ENCODE results near the gene RAMACL. TPM values are rescaled to one million over a fixed set of nuclear protein-coding genes. Genes with fewer than 3 reads are reported as not detected.
"Not testable (repeated sequence)": the region's sequence is repeated elsewhere in the genome, so short reads cannot be mapped to it uniquely, and the experiment has no call there.

The RAMACL gene
- total RNA-seq, 1 experiment from 2014 or later, result not detected

GRCh38 chr6:166552600-166552999 is 33.9 kb downstream of the RAMACL start:
- no peak for DNase-seq
- H3K4me3 ChIP-seq (ENCODE audit: insufficient read depth, low read depth, low read length), result no peak overlapping the region
- no peaks in the 10 kb centered on the region for H3K36me3 ChIP-seq (replicated peaks; ENCODE audit: control insufficient read depth, insufficient read depth, low read length)
- H3K27me3 ChIP-seq (ENCODE audit: control insufficient read depth, insufficient read depth, low read length), result no peaks in the 10 kb centered on the region

DNA sequence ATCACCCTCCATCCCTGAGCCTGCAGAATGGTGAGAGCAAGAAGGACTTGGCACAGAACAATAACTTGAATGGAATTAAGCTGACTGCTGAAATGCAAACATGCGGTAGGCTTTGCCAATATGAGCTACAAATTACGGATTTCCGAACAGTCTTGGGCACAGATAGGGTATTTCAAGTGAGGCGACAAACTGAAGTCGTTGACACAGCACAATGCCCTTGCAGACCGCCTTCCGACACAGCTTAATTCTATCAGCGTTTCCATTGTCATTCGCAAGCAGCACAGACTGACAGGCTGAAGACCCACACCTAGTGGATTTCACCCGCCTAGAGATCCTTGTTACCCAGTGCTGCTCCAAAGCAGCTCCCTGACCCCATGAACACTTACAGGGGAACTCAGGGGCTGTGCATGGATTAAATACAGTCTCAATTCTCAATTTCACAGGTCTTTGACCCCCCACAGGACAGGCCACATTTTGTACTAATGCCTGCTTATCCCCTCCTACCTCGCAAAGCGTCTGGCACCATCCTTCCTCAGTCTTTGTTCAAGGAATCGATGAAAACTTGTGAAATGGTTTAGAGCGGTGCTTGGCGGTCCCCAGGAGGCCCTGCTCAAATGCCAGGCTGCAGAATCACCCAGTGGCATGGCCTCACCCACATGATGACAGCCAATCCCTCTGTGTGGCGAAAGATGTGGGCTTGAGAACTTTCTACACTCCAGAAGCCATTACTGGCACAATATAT is 34.6 kb downstream of the RAMACL start:
- peak; percentile 77 for DNase-seq
- Histone ChIP-seq H3K27me3 (ENCODE audit: control insufficient read depth, insufficient read depth, low read length) (no peaks in the 10 kb centered on the region), H3K36me3 (replicated peaks; ENCODE audit: control insufficient read depth, insufficient read depth, low read length) (no peaks in the 10 kb centered on the region), H3K4me3 (ENCODE audit: insufficient read depth, low read depth, low read length) (no peak overlapping the region)

DNA sequence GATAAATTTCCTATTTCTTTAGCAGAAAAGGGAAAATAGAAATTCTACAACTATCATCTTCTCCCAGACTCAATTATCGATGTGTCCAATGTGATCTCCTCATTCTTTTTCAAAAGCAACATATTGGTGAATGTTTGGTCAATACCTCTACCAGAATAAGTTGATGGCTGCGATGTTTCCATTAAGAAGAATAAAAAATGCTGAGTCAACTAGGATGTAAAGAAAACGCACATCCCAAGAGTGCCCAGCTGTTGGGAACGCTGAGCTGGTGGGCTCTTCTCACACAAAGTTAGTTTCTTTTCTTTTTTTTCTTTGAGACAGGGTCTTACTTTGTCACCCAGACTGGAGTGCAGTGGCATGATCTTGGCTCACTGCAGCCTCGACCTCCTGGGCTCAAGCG is 39.8 kb downstream of the RAMACL start:
- no peaks in the 10 kb centered on the region for H3K27me3 ChIP-seq (ENCODE audit: control insufficient read depth, insufficient read depth, low read length)
- H3K4me3 ChIP-seq (ENCODE audit: insufficient read depth, low read depth, low read length), result no peak overlapping the region
- H3K36me3 ChIP-seq (replicated peaks; ENCODE audit: control insufficient read depth, insufficient read depth, low read length), result no peaks in the 10 kb centered on the region
- DNase-seq, result no peak

- no peaks in the 10 kb centered on the region for H3K36me3 ChIP-seq (replicated peaks; ENCODE audit: control insufficient read depth, insufficient read depth, low read length)
- H3K27me3 ChIP-seq (ENCODE audit: control insufficient read depth, insufficient read depth, low read length), result no peaks in the 10 kb centered on the region
- DNase-seq, result no peak
- no peak overlapping the region for H3K4me3 ChIP-seq (ENCODE audit: insufficient read depth, low read depth, low read length)
Observed at GRCh38 chr6:166545156-166546034, 41.1 kb downstream of the RAMACL start.

- H3K36me3 ChIP-seq (replicated peaks; ENCODE audit: control insufficient read depth, insufficient read depth, low read length), result no peaks in the 10 kb centered on the region
- H3K27me3 ChIP-seq (ENCODE audit: control insufficient read depth, insufficient read depth, low read length), result no peaks in the 10 kb centered on the region
- no peak overlapping the region for H3K4me3 ChIP-seq (ENCODE audit: insufficient read depth, low read depth, low read length)
- no peak for DNase-seq
Observed at GRCh38 chr6:166544296-166544605, 42.2 kb downstream of the RAMACL start.

- no peak for DNase-seq
- Histone ChIP-seq H3K27me3 (ENCODE audit: control insufficient read depth, insufficient read depth, low read length) (no peaks in the 10 kb centered on the region), H3K36me3 (replicated peaks; ENCODE audit: control insufficient read depth, insufficient read depth, low read length) (no peaks in the 10 kb centered on the region), H3K4me3 (ENCODE audit: insufficient read depth, low read depth, low read length) (no peak overlapping the region)
Observed at GRCh38 chr6:166543603-166544295, 42.7 kb downstream of the RAMACL start.

DNA sequence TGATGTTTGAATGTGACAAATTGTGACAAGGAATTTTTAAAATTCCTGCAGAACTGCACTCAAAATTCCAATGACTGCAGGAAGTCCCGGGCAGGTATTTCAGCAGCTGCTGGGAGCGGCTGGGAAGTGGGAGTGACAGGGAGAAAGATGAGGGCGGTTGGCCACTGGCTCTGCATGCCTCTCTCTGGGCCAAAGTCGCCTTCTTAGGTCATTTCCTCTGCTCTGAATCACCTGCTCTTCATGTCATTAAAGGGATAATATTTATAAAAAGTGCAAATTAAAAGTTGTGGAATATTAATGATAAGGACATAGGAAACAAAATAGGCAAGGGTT is 43.9 kb downstream of the RAMACL start:
- Histone ChIP-seq H3K27me3 (ENCODE audit: control insufficient read depth, insufficient read depth, low read length) (no peaks in the 10 kb centered on the region), H3K4me3 (ENCODE audit: insufficient read depth, low read depth, low read length) (no peak overlapping the region), H3K36me3 (replicated peaks; ENCODE audit: control insufficient read depth, insufficient read depth, low read length) (no peaks in the 10 kb centered on the region)
- peak; percentile 81 for DNase-seq

GRCh38 chr6:166541876-166542579 is 44.5 kb downstream of the RAMACL start:
- DNase-seq, result no peak
- Histone ChIP-seq H3K4me3 (ENCODE audit: insufficient read depth, low read depth, low read length) (no peak overlapping the region), H3K27me3 (ENCODE audit: control insufficient read depth, insufficient read depth, low read length) (no peaks in the 10 kb centered on the region), H3K36me3 (replicated peaks; ENCODE audit: control insufficient read depth, insufficient read depth, low read length) (no peaks in the 10 kb centered on the region)

DNA sequence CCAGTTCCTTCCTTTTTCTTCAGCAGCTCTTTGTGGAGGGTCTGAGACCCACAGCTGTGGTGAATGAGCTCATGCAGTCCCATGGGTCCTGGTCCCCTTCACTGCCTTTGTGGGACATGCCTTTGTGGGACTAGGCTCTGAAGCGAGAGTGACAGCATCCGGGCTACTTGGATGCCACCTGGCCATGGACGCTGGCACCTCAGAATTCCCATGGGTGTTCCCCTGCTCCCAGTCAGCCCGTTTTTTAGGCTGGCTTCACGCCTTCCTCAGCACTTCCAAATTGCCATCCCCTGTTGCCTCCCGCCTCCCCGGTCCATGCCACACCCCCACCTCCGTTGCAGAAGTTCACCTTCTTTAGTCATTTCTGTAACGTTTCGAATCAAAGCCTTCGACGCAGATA is 45.1 kb downstream of the RAMACL start:
- no peaks in the 10 kb centered on the region for H3K36me3 ChIP-seq (replicated peaks; ENCODE audit: control insufficient read depth, insufficient read depth, low read length)
- H3K4me3 ChIP-seq (ENCODE audit: insufficient read depth, low read depth, low read length), result no peak overlapping the region
- H3K27me3 ChIP-seq (ENCODE audit: control insufficient read depth, insufficient read depth, low read length), result no peaks in the 10 kb centered on the region
- DNase-seq, result no peak

- Histone ChIP-seq H3K27me3 (ENCODE audit: control insufficient read depth, insufficient read depth, low read length) (no peaks in the 10 kb centered on the region), H3K36me3 (replicated peaks; ENCODE audit: control insufficient read depth, insufficient read depth, low read length) (no peaks in the 10 kb centered on the region; the same call in 1 of the 2 replicates), H3K4me3 (ENCODE audit: insufficient read depth, low read depth, low read length) (no peak overlapping the region)
- no peak for DNase-seq
Observed at GRCh38 chr6:166540631-166541331, 45.7 kb downstream of the RAMACL start.

DNA sequence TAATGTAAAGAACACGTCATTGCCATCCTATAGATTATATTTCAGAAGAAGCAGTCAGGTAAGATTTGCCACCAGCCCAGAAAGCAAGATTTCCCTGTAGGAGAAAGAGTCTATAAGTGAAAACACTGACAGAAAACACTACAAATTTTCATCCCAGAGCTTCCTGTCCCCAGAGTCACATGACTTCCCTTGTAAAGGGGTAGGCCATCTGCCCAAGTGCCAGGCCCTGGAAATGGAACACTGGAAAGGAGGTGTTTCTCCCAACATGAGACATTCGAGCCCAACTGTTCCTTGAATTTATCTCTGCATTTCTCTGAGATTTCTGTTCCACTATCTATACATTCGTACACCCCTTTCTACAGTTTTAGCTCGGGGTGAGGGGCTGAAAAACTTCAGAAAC is 46.9 kb downstream of the RAMACL start:
- DNase-seq, result no peak
- no peak overlapping the region for H3K4me3 ChIP-seq (ENCODE audit: insufficient read depth, low read depth, low read length)
- no peaks in the 10 kb centered on the region; the same call in none of the 2 replicates for H3K36me3 ChIP-seq (replicated peaks; ENCODE audit: control insufficient read depth, insufficient read depth, low read length)
- H3K27me3 ChIP-seq (ENCODE audit: control insufficient read depth, insufficient read depth, low read length), result no peaks in the 10 kb centered on the region

GRCh38 chr6:166539011-166539385 is 47.5 kb downstream of the RAMACL start:
- not testable (repeated sequence) for H3K4me3 ChIP-seq (ENCODE audit: insufficient read depth, low read depth, low read length); H3K27me3 ChIP-seq (ENCODE audit: control insufficient read depth, insufficient read depth, low read length); DNase-seq; H3K36me3 ChIP-seq (replicated peaks; ENCODE audit: control insufficient read depth, insufficient read depth, low read length)

GRCh38 chr6:166538297-166539010 is 48.0 kb downstream of the RAMACL start:
- Histone ChIP-seq H3K36me3 (replicated peaks; ENCODE audit: control insufficient read depth, insufficient read depth, low read length) (no peaks in the 10 kb centered on the region; the same call in none of the 2 replicates), H3K4me3 (ENCODE audit: insufficient read depth, low read depth, low read length) (no peak overlapping the region), H3K27me3 (ENCODE audit: control insufficient read depth, insufficient read depth, low read length) (no peaks in the 10 kb centered on the region)
- no peak for DNase-seq
